Transverse colon (tissue), 4 donors: Measurements from ENCODE around the gene ORMDL3. TPM values are rescaled to one million over a fixed set of nuclear protein-coding genes. Genes with fewer than 3 reads are reported as not detected.
"Not testable (repeated sequence)": the region's sequence is repeated elsewhere in the genome, so short reads cannot be mapped to it uniquely, and the experiment has no call there.

Experiments
- DNase-seq: peaks from one replicate; pipeline ENCODE4 v3.0.0-alpha.2; 2019
- H3K27ac ChIP-seq, 4 donors: fragments of 200-600 bp; sonication (generic); 2 replicates each; pipeline ENCODE4 v1.5.1; 2016 to 2018; ENCODE audit warnings: inconsistent platforms in 4 of 4
- H3K27me3 ChIP-seq: fragments of 200-600 bp; sonication (generic); 2 replicates; pipeline ENCODE4 v1.5.1; 2017; ENCODE audit warnings: inconsistent platforms
- H3K36me3 ChIP-seq, 4 donors: fragments of 200-600 bp; sonication (generic); 2 replicates each; pipeline ENCODE4 v1.5.1; 2017 to 2019; ENCODE audit warnings: inconsistent platforms in 4 of 4
- H3K4me1 ChIP-seq, 4 donors: fragments of 200-600 bp; sonication (generic); 2 replicates each; pipeline ENCODE4 v1.5.1; 2017 to 2020; ENCODE audit warnings: inconsistent platforms in 4 of 4
- H3K4me3 ChIP-seq, 4 donors: fragments of 200-600 bp; sonication (generic); 1 replicate in 1 of 4; 2 replicates in 3 of 4; pipeline versions ENCODE4 v1.5.1 to v1.6.1; 2017 to 2019; ENCODE audit warnings: inconsistent platforms in 4 of 4
- H3K9me3 ChIP-seq, 2 donors: fragments of 200-600 bp; sonication (generic); 2 replicates each; pipeline ENCODE4 v1.5.1; 2017 to 2019; ENCODE audit warnings: inconsistent platforms in 2 of 2
- EP300 ChIP-seq: sonication (generic); formaldehyde crosslinking; IDR thresholded peaks from one replicate; pipeline ENCODE4 v1.6.1; 2017; ENCODE audit warnings: antibody characterized with exemption, low read depth
- POLR2A ChIP-seq: fragments of 450-650 bp; IDR thresholded peaks from one replicate; pipeline ENCODE4 v1.6.1; 2016; ENCODE audit warnings: antibody characterized with exemption, mild to moderate bottlenecking, moderate library complexity
- POLR2AphosphoS5 ChIP-seq, 3 donors: sonication (generic); formaldehyde crosslinking; IDR thresholded peaks; one replicate each; pipeline ENCODE4 v1.6.1; 2016; ENCODE audit warnings: antibody characterized with exemption in 3 of 3
- WGBS, 2 donors: methylation state at CpG; one replicate each; pipeline ENCODE4 v1.1.5; 2018; ENCODE audit warnings: low coverage in 1 of 2; 5-methylcytosine and 5-hydroxymethylcytosine counted together
- in situ Hi-C, 4 donors: fragments of 200-750 bp; cut with MboI; loops; one replicate each; pipeline versions ENCODE4 v1.15.0 to v1.15.1; 2017; ENCODE audit warnings: low sequenced_read_pairs in 3 of 4, low pct_ligation_motif_present in 1 of 4, low pct_unique_long_range_greater_than_20kb in 1 of 4
- intact Hi-C: fragments of 100-400 bp; cut with DNase I; formaldehyde crosslinking; loops from one replicate; pipeline ENCODE4 v1.15.1; 2023; ENCODE audit warnings: low total_unique reads
- total RNA-seq, 4 donors: library from RNA; depleted of rRNA; stranded (reverse); fragments of >200 nt; gene quantifications; one replicate each; pipeline ENCODE4 v1.1.0, GENCODE V29; 2016
- TF ChIP-seq, protein P1 (sequence below), 5 experiments: fragments of 200-600 bp in 3 of 5; fragments of 450-650 bp in 2 of 5; sonication (generic) in 3 of 5; IDR thresholded peaks; 1 replicate in 2 of 5; 2 replicates in 3 of 5; pipeline ENCODE4 v1.5.1; 2016 to 2017; ENCODE audit warnings: antibody characterized with exemption in 5 of 5, inconsistent platforms in 3 of 5, mild to moderate bottlenecking in 2 of 5, moderate library complexity in 1 of 5

Gene ORMDL3
- total RNA-seq, 4 donors from 2014 or later, result 47.4 to 78.9 (median 56.7) TPM

DNA sequence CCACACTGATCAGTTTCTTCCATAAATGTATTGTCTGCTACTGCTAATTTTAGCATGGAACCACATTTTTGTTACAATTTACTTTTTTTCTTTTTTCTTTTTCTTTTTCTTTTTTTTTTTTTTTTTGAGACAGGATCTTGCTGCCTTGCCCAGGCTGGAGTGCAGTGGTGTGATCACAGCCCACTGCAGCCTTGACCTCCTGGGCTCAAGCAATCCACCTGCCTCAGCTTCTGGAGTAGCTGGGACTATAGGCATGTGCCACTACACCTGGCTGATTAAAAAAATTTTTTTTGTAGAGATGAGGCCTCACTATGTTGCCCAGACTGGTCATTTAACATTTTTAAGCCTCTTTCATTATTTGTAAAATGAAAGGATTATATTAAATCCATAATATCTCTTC is 40.3 kb downstream of the ORMDL3 start:
- Histone ChIP-seq H3K4me3 (no peak overlapping the region), H3K27ac (no peak overlapping the region), H3K4me1 (no peaks in the 10 kb centered on the region), H3K36me3 (no peaks in the 10 kb centered on the region), H3K27me3 (peaks cover 37% of the 10 kb centered on the region), H3K9me3 (no peaks in the 10 kb centered on the region)
- in situ Hi-C loops, result no loop called here
- DNase-seq, result no peak
- no peak for TF ChIP-seq EP300
- TF ChIP-seq, protein P1, sequence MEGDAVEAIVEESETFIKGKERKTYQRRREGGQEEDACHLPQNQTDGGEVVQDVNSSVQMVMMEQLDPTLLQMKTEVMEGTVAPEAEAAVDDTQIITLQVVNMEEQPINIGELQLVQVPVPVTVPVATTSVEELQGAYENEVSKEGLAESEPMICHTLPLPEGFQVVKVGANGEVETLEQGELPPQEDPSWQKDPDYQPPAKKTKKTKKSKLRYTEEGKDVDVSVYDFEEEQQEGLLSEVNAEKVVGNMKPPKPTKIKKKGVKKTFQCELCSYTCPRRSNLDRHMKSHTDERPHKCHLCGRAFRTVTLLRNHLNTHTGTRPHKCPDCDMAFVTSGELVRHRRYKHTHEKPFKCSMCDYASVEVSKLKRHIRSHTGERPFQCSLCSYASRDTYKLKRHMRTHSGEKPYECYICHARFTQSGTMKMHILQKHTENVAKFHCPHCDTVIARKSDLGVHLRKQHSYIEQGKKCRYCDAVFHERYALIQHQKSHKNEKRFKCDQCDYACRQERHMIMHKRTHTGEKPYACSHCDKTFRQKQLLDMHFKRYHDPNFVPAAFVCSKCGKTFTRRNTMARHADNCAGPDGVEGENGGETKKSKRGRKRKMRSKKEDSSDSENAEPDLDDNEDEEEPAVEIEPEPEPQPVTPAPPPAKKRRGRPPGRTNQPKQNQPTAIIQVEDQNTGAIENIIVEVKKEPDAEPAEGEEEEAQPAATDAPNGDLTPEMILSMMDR (IDR thresholded peaks at IDR 0.05), result no peak
- no peak for TF ChIP-seq POLR2A
- TF ChIP-seq POLR2AphosphoS5 (IDR thresholded peaks at IDR 0.05), result no peak
- intact Hi-C loops, result no loop called here

DNA sequence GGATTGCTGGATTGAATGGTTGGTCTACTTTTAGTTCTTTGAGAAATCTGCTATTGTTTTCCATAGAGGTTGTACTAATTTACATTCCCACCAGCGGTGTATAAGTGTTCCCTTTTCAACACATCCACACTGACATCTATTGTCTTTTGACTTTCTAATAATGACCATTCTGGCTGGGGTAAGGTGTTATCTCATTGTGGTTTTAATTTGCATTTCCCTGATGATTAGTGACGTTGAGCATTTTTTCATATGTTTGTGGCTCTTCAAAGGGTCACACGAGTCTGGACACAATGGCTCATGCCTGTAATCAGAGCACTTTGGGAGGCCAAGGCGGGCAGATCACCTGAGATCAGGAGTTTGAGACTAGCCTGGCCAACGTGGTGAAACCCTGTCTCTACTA is 41.3 kb downstream of the ORMDL3 start:
- DNase-seq, intact Hi-C loops, H3K27ac ChIP-seq, H3K4me1 ChIP-seq, H3K4me3 ChIP-seq, in situ Hi-C loops, H3K36me3 ChIP-seq, H3K9me3 ChIP-seq: not testable (repeated sequence)
- peaks cover 32% of the 10 kb centered on the region for H3K27me3 ChIP-seq
- WGBS, 2 donors, result 65 to 80% methylated on average over 2 to 5 of the region's 5 CpGs

DNA sequence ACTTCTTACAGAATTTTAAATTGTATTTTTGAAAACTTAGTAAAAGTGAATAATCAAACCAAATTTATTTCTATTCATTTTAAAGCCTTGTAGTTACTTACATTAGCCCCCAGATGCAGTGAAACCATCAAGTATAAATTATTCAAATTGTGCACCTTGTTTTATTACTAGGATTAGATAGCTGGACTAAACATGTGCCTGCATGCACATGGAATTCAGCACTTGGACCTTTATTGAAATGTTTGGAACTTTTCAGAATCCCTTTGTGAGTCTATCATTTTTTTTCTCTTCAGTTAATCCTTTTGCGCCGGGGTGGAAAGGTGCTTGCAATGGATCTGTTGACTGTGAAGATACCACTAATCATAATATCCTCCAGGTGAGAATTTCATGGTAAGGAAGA is 54.6 kb downstream of the ORMDL3 start:
- Histone ChIP-seq H3K27ac (no peak overlapping the region), H3K9me3 (no peaks in the 10 kb centered on the region), H3K27me3 (peaks cover 53% of the 10 kb centered on the region), H3K4me1 (peaks cover 0 to 4% (median 0%) of the 10 kb centered on the region in 4 donors), H3K36me3 (no peaks in the 10 kb centered on the region), H3K4me3 (no peak overlapping the region)
- in situ Hi-C loops (no loop called here), intact Hi-C loops (no loop called here)
- DNase-seq, result no peak
- 76 to 100% methylated on average over 2 of the region's 2 CpGs for WGBS, 2 donors
- TF ChIP-seq POLR2A, result no peak
- TF ChIP-seq, protein P1 (IDR thresholded peaks at IDR 0.05), result peak in 2 of 5 experiments; percentile 19 to 29

DNA sequence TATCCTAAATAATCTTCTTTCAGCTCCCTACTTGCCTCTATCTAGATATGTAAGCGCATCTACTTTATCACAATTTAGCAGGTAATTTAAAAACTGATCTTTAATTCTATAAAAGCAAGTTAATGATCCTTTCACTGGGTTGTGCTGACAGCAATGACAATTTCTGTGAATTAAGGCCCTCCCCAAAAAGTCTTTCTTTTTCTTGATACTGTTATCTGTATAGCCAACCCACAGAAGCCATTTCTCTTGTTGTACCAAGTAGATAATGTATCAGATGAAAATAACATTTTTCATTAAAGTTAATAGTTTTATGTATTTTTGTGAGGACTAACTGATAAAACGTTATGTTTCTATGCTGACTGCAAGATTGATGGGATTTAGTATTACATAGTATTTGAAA is 55.6 kb downstream of the ORMDL3 start:
- Histone ChIP-seq H3K4me1 (peaks cover 0 to 4% (median 0%) of the 10 kb centered on the region in 4 donors), H3K27ac (no peak overlapping the region), H3K36me3 (no peaks in the 10 kb centered on the region), H3K9me3 (no peaks in the 10 kb centered on the region), H3K4me3 (no peak overlapping the region), H3K27me3 (peaks cover 53% of the 10 kb centered on the region)
- no peak for TF ChIP-seq EP300
- TF ChIP-seq, protein P1 (IDR thresholded peaks at IDR 0.05), result no peak
- no peak for TF ChIP-seq POLR2A
- TF ChIP-seq POLR2AphosphoS5 (IDR thresholded peaks at IDR 0.05), result no peak
- WGBS, 2 donors, result 80 to 85% methylated on average over 2 of the region's 2 CpGs
- intact Hi-C loops (no loop called here), in situ Hi-C loops (no loop called here)
- DNase-seq, result no peak

Other genes with a start within 250 kb of the ORMDL3 start
- gene PGAP3, start 239.5 kb downstream of the ORMDL3 start, total RNA-seq, result 10 to 100 TPM; 19.9 to 82.6 (median 46.2) TPM
- 100 to 1,000 TPM; 175 to 439 (median 234) TPM for gene ERBB2, start 227.5 kb downstream of the ORMDL3 start, total RNA-seq
- gene MIEN1, start 197.1 kb downstream of the ORMDL3 start, total RNA-seq, result 100 to 1,000 TPM in 3 of 4 donors, 10 to 100 TPM in 1; 99.3 to 215 (median 109) TPM
- gene GRB7, start 189.7 kb downstream of the ORMDL3 start, total RNA-seq, result 10 to 100 TPM; 25.9 to 44.5 (median 32.3) TPM
- gene IKZF3, start 63.3 kb downstream of the ORMDL3 start, total RNA-seq, result 10 to 100 TPM in 1 of 4 donors, 1 to 10 TPM in 3; 2.2 to 13.5 (median 3.0) TPM
- under 1 TPM in 1 of 4 donors, not detected in 3; 0.27 TPM for gene ZPBP2, start 59.4 kb downstream of the ORMDL3 start, total RNA-seq
- 100 to 1,000 TPM; 109 to 142 (median 116) TPM for gene GSDMB, start 9.0 kb downstream of the ORMDL3 start, total RNA-seq
- gene LRRC3C, start 131 bp upstream of the ORMDL3 start, total RNA-seq, result not detected
- gene GSDMA, start 35.4 kb upstream of the ORMDL3 start, total RNA-seq, result 1 to 10 TPM in 1 of 4 donors, not detected in 3; 3.7 TPM
- 100 to 1,000 TPM in 3 of 4 donors, 10 to 100 TPM in 1; 80.7 to 117 (median 112) TPM for gene PSMD3, start 53.2 kb upstream of the ORMDL3 start, total RNA-seq
- gene CSF3, start 87.8 kb upstream of the ORMDL3 start, total RNA-seq, result 10 to 100 TPM in 1 of 4 donors, 1 to 10 TPM in 1, not detected in 2; 2.6 to 38.9 TPM
- gene MED24, start 126.8 kb upstream of the ORMDL3 start, total RNA-seq, result 100 to 1,000 TPM in 2 of 4 donors, 10 to 100 TPM in 2; 64.3 to 294 (median 112) TPM
- 10 to 100 TPM; 32.6 to 82.6 (median 58.6) TPM for gene THRA, start 135.4 kb upstream of the ORMDL3 start, total RNA-seq
- gene NR1D1, start 173.0 kb upstream of the ORMDL3 start, total RNA-seq, result 10 to 100 TPM in 1 of 4 donors, 1 to 10 TPM in 3; 4.8 to 18.0 (median 7.3) TPM
- 100 to 1,000 TPM in 2 of 4 donors, 10 to 100 TPM in 2; 73.9 to 258 (median 90.6) TPM for gene MSL1, start 194.4 kb upstream of the ORMDL3 start, total RNA-seq
- gene CASC3, start 212.9 kb upstream of the ORMDL3 start, total RNA-seq, result 10 to 100 TPM; 41.8 to 65.1 (median 51.0) TPM
- 100 to 1,000 TPM; 220 to 411 (median 308) TPM for gene RAPGEFL1, start 249.9 kb upstream of the ORMDL3 start, total RNA-seq